Chondrocyte (in vitro differentiated cells): ENCODE data around the gene RALY. TPM values are rescaled to one million over a fixed set of nuclear protein-coding genes. Genes with fewer than 3 reads are reported as not detected.

Experiments used
- DNase-seq: peaks from one replicate; pipeline ENCODE4 v3.0.0; 2021; ENCODE audit warnings: mixed read lengths, low spot score
- H3K27ac Mint-ChIP-seq: one replicate; pipeline ENCODE4 v1.8.0; 2021; ENCODE audit warnings: mild to moderate bottlenecking, moderate library complexity, mixed read lengths; ENCODE audit not compliant: unreplicated experiment
- H3K27me3 Mint-ChIP-seq: 2 replicates; pipeline ENCODE4 v1.8.0; 2021; ENCODE audit warnings: low read depth, mixed read lengths
- H3K36me3 Mint-ChIP-seq: 2 replicates; pipeline ENCODE4 v1.8.0; 2021; ENCODE audit warnings: low read depth, mixed read lengths
- H3K4me1 Mint-ChIP-seq: 2 replicates; pipeline ENCODE4 v1.8.0; 2021; ENCODE audit warnings: low read depth, mild to moderate bottlenecking, mixed read lengths
- H3K4me3 Mint-ChIP-seq: one replicate; pipeline ENCODE4 v1.8.0; 2021; ENCODE audit warnings: mild to moderate bottlenecking, moderate library complexity, mixed read lengths; ENCODE audit not compliant: unreplicated experiment
- H3K9me3 Mint-ChIP-seq: 2 replicates; pipeline ENCODE4 v1.8.0; 2021; ENCODE audit warnings: low read depth, mixed read lengths
- total RNA-seq: library from RNA; stranded (reverse); gene quantifications from 3 replicates; pipeline ENCODE4 v1.2.1, GENCODE V29; 2021
- TF ChIP-seq, protein P1 (sequence below): fragments of 200-600 bp; sonication (generic); IDR thresholded peaks from 2 replicates; pipeline ENCODE4 v1.5.0; 2021; ENCODE audit warnings: antibody characterized with exemption, mild to moderate bottlenecking, moderate library complexity

The RALY gene
- total RNA-seq, 1 donor from 2014 or later: 169 TPM

DNA sequence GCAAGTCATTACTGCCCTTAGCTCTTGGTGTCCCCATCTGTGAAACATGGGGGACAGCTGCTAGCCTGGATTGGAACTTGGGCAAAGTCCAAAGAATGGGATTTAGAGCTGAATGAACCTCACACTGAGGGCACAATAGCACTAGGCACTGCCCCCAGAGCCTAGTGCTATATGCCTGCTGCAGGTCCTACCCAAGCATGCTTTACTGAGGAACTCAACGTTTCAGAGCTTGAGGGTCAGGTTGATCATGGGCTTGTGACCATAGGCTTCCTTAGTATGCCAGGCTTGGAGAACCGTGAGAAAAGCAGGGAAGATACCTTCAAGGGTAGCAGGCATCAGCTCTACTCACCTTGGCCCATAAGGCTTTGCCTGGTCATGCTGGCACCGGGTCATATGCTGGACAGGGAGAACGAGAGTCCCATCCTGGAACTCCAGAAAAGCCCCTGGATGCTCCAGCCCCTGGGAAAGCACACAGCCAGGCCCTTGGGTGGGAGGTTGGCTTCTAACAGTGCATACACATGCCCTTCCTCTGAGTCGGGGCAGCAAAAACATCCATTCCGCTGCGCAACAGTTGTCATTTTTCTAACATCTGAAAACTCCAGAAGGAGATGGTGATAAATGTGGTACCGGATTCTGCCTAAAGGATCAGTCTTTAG is 88.6 kb downstream of the RALY start:
- Mint-ChIP-seq H3K9me3 (no peaks in the 10 kb centered on the region), H3K27ac (peak overlapping the region; percentile 87), H3K36me3 (peaks cover 34% of the 10 kb centered on the region), H3K4me3 (no peak overlapping the region), H3K4me1 (peaks cover 22% of the 10 kb centered on the region), H3K27me3 (no peaks in the 10 kb centered on the region)
- TF ChIP-seq, protein P1, sequence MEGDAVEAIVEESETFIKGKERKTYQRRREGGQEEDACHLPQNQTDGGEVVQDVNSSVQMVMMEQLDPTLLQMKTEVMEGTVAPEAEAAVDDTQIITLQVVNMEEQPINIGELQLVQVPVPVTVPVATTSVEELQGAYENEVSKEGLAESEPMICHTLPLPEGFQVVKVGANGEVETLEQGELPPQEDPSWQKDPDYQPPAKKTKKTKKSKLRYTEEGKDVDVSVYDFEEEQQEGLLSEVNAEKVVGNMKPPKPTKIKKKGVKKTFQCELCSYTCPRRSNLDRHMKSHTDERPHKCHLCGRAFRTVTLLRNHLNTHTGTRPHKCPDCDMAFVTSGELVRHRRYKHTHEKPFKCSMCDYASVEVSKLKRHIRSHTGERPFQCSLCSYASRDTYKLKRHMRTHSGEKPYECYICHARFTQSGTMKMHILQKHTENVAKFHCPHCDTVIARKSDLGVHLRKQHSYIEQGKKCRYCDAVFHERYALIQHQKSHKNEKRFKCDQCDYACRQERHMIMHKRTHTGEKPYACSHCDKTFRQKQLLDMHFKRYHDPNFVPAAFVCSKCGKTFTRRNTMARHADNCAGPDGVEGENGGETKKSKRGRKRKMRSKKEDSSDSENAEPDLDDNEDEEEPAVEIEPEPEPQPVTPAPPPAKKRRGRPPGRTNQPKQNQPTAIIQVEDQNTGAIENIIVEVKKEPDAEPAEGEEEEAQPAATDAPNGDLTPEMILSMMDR: no peak
- DNase-seq: no peak

DNA sequence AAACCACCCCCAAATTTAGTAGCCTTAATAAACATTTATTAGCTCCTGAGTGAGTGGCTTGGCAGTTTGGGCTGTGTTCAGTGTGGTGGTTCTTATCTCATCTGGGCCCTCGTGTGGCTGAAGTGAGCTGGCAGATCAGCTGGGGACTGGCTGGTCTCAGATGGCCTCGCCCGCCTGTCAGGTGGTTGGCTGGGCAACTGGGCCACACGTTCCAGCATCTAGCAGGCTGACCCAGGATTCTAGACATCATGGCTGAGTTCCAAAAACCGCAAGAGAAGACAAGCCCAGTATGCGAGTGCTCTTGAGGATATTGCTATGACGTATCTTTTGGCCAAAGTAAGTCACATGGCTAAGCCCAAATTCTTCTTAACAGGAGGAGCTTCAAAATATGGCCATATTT is 89.4 kb downstream of the RALY start:
- H3K4me1 Mint-ChIP-seq: peaks cover 22% of the 10 kb centered on the region
- TF ChIP-seq, protein P1: peak; percentile 44
- no peaks in the 10 kb centered on the region for H3K9me3 Mint-ChIP-seq
- H3K27ac Mint-ChIP-seq: peak overlapping the region; percentile 87
- no peaks in the 10 kb centered on the region for H3K27me3 Mint-ChIP-seq
- DNase-seq: no peak
- peaks cover 39% of the 10 kb centered on the region for H3K36me3 Mint-ChIP-seq
- H3K4me3 Mint-ChIP-seq: no peak overlapping the region

DNA sequence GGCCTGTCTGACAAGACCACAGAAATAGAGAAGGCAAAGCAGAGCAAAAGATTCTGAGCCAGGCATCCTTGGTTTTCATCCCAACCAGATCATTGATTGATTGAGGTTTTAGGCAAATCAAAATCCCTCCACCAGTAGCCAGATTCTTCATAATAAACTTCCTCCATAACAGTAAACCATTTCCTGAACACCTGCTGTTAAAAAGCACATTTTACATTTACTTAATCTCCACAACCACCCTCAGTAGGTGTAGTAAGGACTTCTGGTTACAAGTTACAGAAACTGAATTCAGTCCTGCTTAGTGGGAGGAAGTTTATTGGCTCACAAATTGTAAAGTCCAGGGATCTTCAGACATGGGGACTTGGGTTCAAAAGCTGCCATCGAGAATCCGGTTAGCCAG is 90.1 kb downstream of the RALY start:
- H3K27ac Mint-ChIP-seq: peak overlapping the region; percentile 87
- no peaks in the 10 kb centered on the region for H3K9me3 Mint-ChIP-seq

DNA sequence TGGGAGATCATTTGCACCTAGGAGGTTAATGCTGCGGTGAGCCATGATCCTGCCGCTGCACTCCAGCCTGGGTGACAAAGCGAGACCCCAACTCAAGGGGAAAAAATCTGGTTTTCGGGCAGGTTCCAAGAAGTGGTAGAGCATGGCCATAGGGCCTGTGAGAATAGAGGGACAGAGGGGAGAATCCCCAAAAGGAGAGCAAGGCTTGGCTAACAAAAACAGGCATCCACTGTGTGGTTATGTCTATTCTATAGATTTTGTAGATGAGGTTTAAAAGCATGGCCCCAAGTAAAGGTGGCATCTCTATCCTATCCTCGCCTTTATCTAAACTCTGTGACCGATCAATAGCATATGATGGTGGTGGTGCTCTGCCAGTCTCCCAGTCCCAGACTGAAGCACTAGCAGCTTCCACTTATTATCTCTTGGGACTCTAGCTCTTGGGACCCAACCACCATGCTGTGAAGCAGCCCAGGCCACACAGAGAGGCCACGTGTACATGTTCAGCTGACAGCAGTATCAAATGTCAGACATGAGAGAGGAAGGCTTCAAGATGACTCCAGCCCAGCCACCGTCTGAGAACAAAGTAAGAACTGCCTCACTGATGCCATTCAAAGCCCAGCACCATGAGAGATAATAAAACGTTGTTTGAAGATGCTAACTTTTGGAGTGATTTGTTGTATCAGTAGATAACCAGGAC is 90.7 kb downstream of the RALY start:
- no peak for DNase-seq
- Mint-ChIP-seq H3K36me3 (peaks cover 44% of the 10 kb centered on the region), H3K27ac (peak overlapping the region; percentile 87), H3K9me3 (no peaks in the 10 kb centered on the region), H3K27me3 (no peaks in the 10 kb centered on the region), H3K4me3 (no peak overlapping the region), H3K4me1 (peaks cover 22% of the 10 kb centered on the region)
- TF ChIP-seq, protein P1: no peak

More for the DNA sequence above, 90.1 kb downstream of the RALY start:
- TF ChIP-seq, protein P1: no peak
- no peak for DNase-seq
- H3K4me3 Mint-ChIP-seq: no peak overlapping the region
- no peaks in the 10 kb centered on the region for H3K27me3 Mint-ChIP-seq
- peaks cover 22% of the 10 kb centered on the region for H3K4me1 Mint-ChIP-seq
- peaks cover 42% of the 10 kb centered on the region for H3K36me3 Mint-ChIP-seq

DNA sequence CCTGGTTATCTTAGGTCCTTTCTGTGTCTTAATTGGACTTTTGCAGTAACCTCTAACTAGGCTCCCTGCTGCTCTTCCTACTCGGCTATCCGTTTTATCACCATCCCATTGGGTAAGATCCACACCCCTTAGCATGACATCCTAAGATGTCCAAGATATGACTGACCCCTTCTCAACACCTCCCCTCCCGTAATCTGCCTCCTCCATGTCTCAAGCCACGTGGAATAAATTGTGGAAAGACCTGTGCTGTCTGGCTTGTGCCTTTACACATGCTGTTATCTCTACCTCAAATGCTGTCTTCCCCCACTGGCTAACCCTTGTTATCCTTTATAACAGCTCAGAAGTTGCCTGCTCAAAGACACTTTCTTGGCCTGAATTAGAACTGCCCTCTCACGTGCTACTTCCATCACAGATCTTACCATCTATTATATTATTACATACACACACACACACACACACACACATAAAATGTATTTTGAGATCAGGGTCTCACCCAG is 91.9 kb downstream of the RALY start:
- DNase-seq: no peak
- H3K9me3 Mint-ChIP-seq: no peaks in the 10 kb centered on the region
- H3K36me3 Mint-ChIP-seq: peaks cover 47% of the 10 kb centered on the region
- H3K27ac Mint-ChIP-seq: peak overlapping the region; percentile 67
- no peaks in the 10 kb centered on the region for H3K27me3 Mint-ChIP-seq
- TF ChIP-seq, protein P1: no peak
- H3K4me1 Mint-ChIP-seq: peaks cover 22% of the 10 kb centered on the region
- no peak overlapping the region for H3K4me3 Mint-ChIP-seq
